Cardiac muscle cell (in vitro differentiated cells and primary cell): ENCODE measurements around the gene LIPT2. TPM values are rescaled to one million over a fixed set of nuclear protein-coding genes. Genes with fewer than 3 reads are reported as not detected.
A peak's percentile ranks its signal among the peaks of the same experiment; 100 is the strongest.
"Not testable (repeated sequence)": the region's sequence is repeated elsewhere in the genome, so short reads cannot be mapped to it uniquely, and the experiment has no call there.

Experiments used
- DNase-seq, 2 donors: peaks; one replicate each; pipeline versions ENCODE4 v3.0.0 to v3.0.0-alpha.2; 2010 to 2017; ENCODE audit warnings: low read depth in 1 of 2, low spot score in 1 of 2
- H3K27ac ChIP-seq: fragments of 200-600 bp; sonication (generic); 2 replicates; pipeline ENCODE4 v1.5.1; 2016
- H3K27me3 ChIP-seq: fragments of 200-600 bp; sonication (generic); 2 replicates; pipeline ENCODE4 v1.6.0; 2016; ENCODE audit warnings: control low read depth
- H3K36me3 ChIP-seq: fragments of 200-600 bp; sonication (generic); 2 replicates; pipeline ENCODE4 v1.5.1; 2016; ENCODE audit warnings: control low read depth
- H3K4me1 ChIP-seq: fragments of 200-600 bp; sonication (generic); 2 replicates; pipeline ENCODE4 v1.8.1; 2017; ENCODE audit warnings: low read depth, mild to moderate bottlenecking, mixed run types
- H3K4me3 ChIP-seq: fragments of 200-600 bp; sonication (generic); 2 replicates; pipeline ENCODE4 v1.5.1; 2016; ENCODE audit warnings: mild to moderate bottlenecking
- H3K9me3 ChIP-seq: fragments of 200-600 bp; sonication (generic); 2 replicates; pipeline ENCODE4 v1.5.1; 2017; ENCODE audit warnings: low read depth, mild to moderate bottlenecking, control low read depth
- CTCF ChIP-seq: IDR thresholded peaks from 2 replicates; pipeline ENCODE4 v1.5.1; 2012; ENCODE audit warnings: low read depth, mild to moderate bottlenecking, low read length
- polyA plus RNA-seq: library from polyadenylated mRNA; unstranded; fragments of >200 nt; fragmentation: Nextera tagmentation; extraction: Ambion mirVana; gene quantifications from 2 replicates; pipeline ENCODE4 v1.2.1, GENCODE V29; 2016
- total RNA-seq: library from RNA; depleted of rRNA; stranded (reverse); fragments of >200 nt; gene quantifications from 2 replicates; pipeline ENCODE4 v1.2.3, GENCODE V29; 2016

The LIPT2 gene
- total RNA-seq (26.9 and 43.8 TPM in 2 replicates), polyA plus RNA-seq (22.5 and 24.3 TPM in 2 replicates)

GRCh38 chr11:74492974-74493790 is at the start of gene LIPT2:
Gene LIPT2 (minus strand): TSS chr11:74493724. CDS start chr11:74493703, 21 bp downstream.
- peak within 1 kb of the TSS; percentile 73 for H3K4me3 ChIP-seq
- no peaks in the 10 kb centered on the region for H3K9me3 ChIP-seq
- TF ChIP-seq CTCF, result no peak
- no peaks in the 10 kb centered on the region for H3K27me3 ChIP-seq
- no peaks in the 10 kb centered on the region for H3K4me1 ChIP-seq
- H3K27ac ChIP-seq, result peak within 1 kb of the TSS; percentile 97
- peak; percentile 98 to 99 for DNase-seq
- no peaks in the 10 kb centered on the region for H3K36me3 ChIP-seq

- H3K36me3 ChIP-seq, result no peaks in the 10 kb centered on the region
- no peak overlapping the region for H3K4me3 ChIP-seq
- H3K4me1 ChIP-seq, result no peaks in the 10 kb centered on the region
- no peak overlapping the region for H3K27ac ChIP-seq
- H3K27me3 ChIP-seq, result no peaks in the 10 kb centered on the region
- H3K9me3 ChIP-seq, result no peaks in the 10 kb centered on the region
- DNase-seq, result no peak
- no peak for TF ChIP-seq CTCF
These were observed 47.9 kb upstream of the LIPT2 start for GRCh38 chr11:74541466-74541865.

GRCh38 chr11:74540270-74540669 is 46.7 kb upstream of the LIPT2 start:
- no peaks in the 10 kb centered on the region for H3K36me3 ChIP-seq
- TF ChIP-seq CTCF, result no peak
- no peak for DNase-seq
- no peaks in the 10 kb centered on the region for H3K27me3 ChIP-seq
- H3K4me1 ChIP-seq, result no peaks in the 10 kb centered on the region
- no peak overlapping the region for H3K27ac ChIP-seq
- no peak overlapping the region for H3K4me3 ChIP-seq
- H3K9me3 ChIP-seq, result no peaks in the 10 kb centered on the region

GRCh38 chr11:74538680-74539079 is 45.2 kb upstream of the LIPT2 start:
- DNase-seq, result no peak
- H3K4me3 ChIP-seq, result no peak overlapping the region
- no peak for TF ChIP-seq CTCF

GRCh38 chr11:74535371-74536160 is 42.0 kb upstream of the LIPT2 start:
- H3K36me3 ChIP-seq, result no peaks in the 10 kb centered on the region
- no peaks in the 10 kb centered on the region for H3K4me1 ChIP-seq
- no peaks in the 10 kb centered on the region for H3K9me3 ChIP-seq
- DNase-seq, result no peak
- H3K27ac ChIP-seq, result no peak overlapping the region
- H3K27me3 ChIP-seq, result no peaks in the 10 kb centered on the region
- no peak overlapping the region for H3K4me3 ChIP-seq
- no peak for TF ChIP-seq CTCF

More at GRCh38 chr11:74538680-74539079, 45.2 kb upstream of the LIPT2 start:
- Histone ChIP-seq H3K9me3 (no peaks in the 10 kb centered on the region), H3K36me3 (no peaks in the 10 kb centered on the region), H3K4me1 (no peaks in the 10 kb centered on the region), H3K27me3 (no peaks in the 10 kb centered on the region), H3K27ac (no peak overlapping the region)

- H3K4me3 ChIP-seq, H3K36me3 ChIP-seq, DNase-seq, H3K9me3 ChIP-seq, H3K27me3 ChIP-seq, H3K27ac ChIP-seq, H3K4me1 ChIP-seq: not testable (repeated sequence)
These were observed 41.4 kb upstream of the LIPT2 start for GRCh38 chr11:74534946-74535275.
